ENCODE results near the gene NDST1.

NDST1 gene

GRCh38 chr5:150548123-150548522 lies 40.2 kb downstream of the NDST1 start:
- TF ChIP-seq CTBP1 (IDR thresholded peaks at IDR 0.05; ENCODE audit: borderline replicate concordance) (no peak), TARDBP (IDR thresholded peaks at IDR 0.05) (no peak), SUZ12 (IDR thresholded peaks at IDR 0.05) (no peak), NFRKB (IDR thresholded peaks at IDR 0.05) (no peak), FOXM1 (IDR thresholded peaks at IDR 0.05; ENCODE audit: borderline replicate concordance) (no peak), LEF1 (IDR thresholded peaks at IDR 0.05; ENCODE audit: borderline replicate concordance) (no peak), ZNF384 (IDR thresholded peaks at IDR 0.05) (no peak), FOXK2 (IDR thresholded peaks at IDR 0.05) (no peak), HDGF (IDR thresholded peaks at IDR 0.05; ENCODE audit: borderline replicate concordance) (no peak), L3MBTL2 (conservative IDR thresholded peaks at IDR 0.05) (no peak)
- ChIA-PET POLR2A (no interaction called here), CTCF (interaction anchor here (0.9 kb wide), 1 partner anchor 12 kb away, joined by 3 read pairs; no protein-coding TSS in a partner anchor)
- DNase-seq (ENCODE audit: extremely low spot score): no peak

- TF ChIP-seq L3MBTL2 (conservative IDR thresholded peaks at IDR 0.05): no peak
- no peak for TF ChIP-seq HDGF (IDR thresholded peaks at IDR 0.05; ENCODE audit: borderline replicate concordance)
- TF ChIP-seq FOXK2 (IDR thresholded peaks at IDR 0.05): no peak
- no peak for TF ChIP-seq ARNT (IDR thresholded peaks at IDR 0.05)
- TF ChIP-seq ELF4 (IDR thresholded peaks at IDR 0.05): no peak
- TF ChIP-seq PKNOX1 (IDR thresholded peaks at IDR 0.05): no peak
- no peak for TF ChIP-seq BHLHE40 (IDR thresholded peaks at IDR 0.05; ENCODE audit: borderline replicate concordance)
- no peak for TF ChIP-seq NFRKB (IDR thresholded peaks at IDR 0.05)
- TF ChIP-seq CTBP1 (IDR thresholded peaks at IDR 0.05; ENCODE audit: borderline replicate concordance): no peak
- no peak for TF ChIP-seq LEF1 (IDR thresholded peaks at IDR 0.05; ENCODE audit: borderline replicate concordance)
- no peak for TF ChIP-seq ZNF384 (IDR thresholded peaks at IDR 0.05)
- TF ChIP-seq SP1 (IDR thresholded peaks at IDR 0.05): no peak
- TF ChIP-seq TARDBP (IDR thresholded peaks at IDR 0.05): no peak
- TF ChIP-seq FOXM1 (IDR thresholded peaks at IDR 0.05; ENCODE audit: borderline replicate concordance): no peak
- TF ChIP-seq FOXA1 (IDR thresholded peaks at IDR 0.05): no peak
- no peak for TF ChIP-seq SUZ12 (IDR thresholded peaks at IDR 0.05)
- DNase-seq (ENCODE audit: extremely low spot score): no peak
- ChIA-PET POLR2A (no interaction called here), CTCF (interaction anchor here (1.0 kb wide), 1 partner anchor 92 kb away, joined by 4 read pairs; no protein-coding TSS in a partner anchor)
Measured at GRCh38 chr5:150549735-150550134, 41.8 kb downstream of the NDST1 start.

- CTCF ChIA-PET: no interaction called here
- TF ChIP-seq TARDBP (IDR thresholded peaks at IDR 0.05) (no peak), L3MBTL2 (conservative IDR thresholded peaks at IDR 0.05) (no peak)
- no peak for DNase-seq (ENCODE audit: extremely low spot score)
- POLR2A ChIA-PET: no interaction called here
Measured at GRCh38 chr5:150550286-150550685, 42.4 kb downstream of the NDST1 start.

GRCh38 chr5:150551066-150551465 lies 43.1 kb downstream of the NDST1 start:
- ChIA-PET CTCF (no interaction called here), POLR2A (no interaction called here)
- TF ChIP-seq HDGF (IDR thresholded peaks at IDR 0.05; ENCODE audit: borderline replicate concordance) (no peak), FOXA1 (IDR thresholded peaks at IDR 0.05) (no peak), FOXM1 (IDR thresholded peaks at IDR 0.05; ENCODE audit: borderline replicate concordance) (no peak), SP1 (IDR thresholded peaks at IDR 0.05) (no peak), ZNF384 (IDR thresholded peaks at IDR 0.05) (no peak), PKNOX1 (IDR thresholded peaks at IDR 0.05) (no peak), ARNT (IDR thresholded peaks at IDR 0.05) (no peak), ELF4 (IDR thresholded peaks at IDR 0.05) (no peak), CTBP1 (IDR thresholded peaks at IDR 0.05; ENCODE audit: borderline replicate concordance) (no peak), L3MBTL2 (conservative IDR thresholded peaks at IDR 0.05) (no peak), FOXK2 (IDR thresholded peaks at IDR 0.05) (no peak), TARDBP (IDR thresholded peaks at IDR 0.05) (no peak), LEF1 (IDR thresholded peaks at IDR 0.05; ENCODE audit: borderline replicate concordance) (no peak), SUZ12 (IDR thresholded peaks at IDR 0.05) (no peak), BHLHE40 (IDR thresholded peaks at IDR 0.05; ENCODE audit: borderline replicate concordance) (no peak), NFRKB (IDR thresholded peaks at IDR 0.05) (no peak)
- no peak for DNase-seq (ENCODE audit: extremely low spot score)

GRCh38 chr5:150553402-150553801 lies 45.5 kb downstream of the NDST1 start:
- TF ChIP-seq PKNOX1 (IDR thresholded peaks at IDR 0.05): no peak
- TF ChIP-seq L3MBTL2 (conservative IDR thresholded peaks at IDR 0.05): no peak
- TF ChIP-seq ELF4 (IDR thresholded peaks at IDR 0.05): no peak
- TF ChIP-seq ZNF384 (IDR thresholded peaks at IDR 0.05): no peak
- TF ChIP-seq ARNT (IDR thresholded peaks at IDR 0.05): no peak
- TF ChIP-seq SUZ12 (IDR thresholded peaks at IDR 0.05): no peak
- TF ChIP-seq HDGF (IDR thresholded peaks at IDR 0.05; ENCODE audit: borderline replicate concordance): no peak
- no peak for TF ChIP-seq SP1 (IDR thresholded peaks at IDR 0.05)
- TF ChIP-seq FOXK2 (IDR thresholded peaks at IDR 0.05): no peak
- TF ChIP-seq TARDBP (IDR thresholded peaks at IDR 0.05): no peak
- no peak for TF ChIP-seq FOXA1 (IDR thresholded peaks at IDR 0.05)
- TF ChIP-seq BHLHE40 (IDR thresholded peaks at IDR 0.05; ENCODE audit: borderline replicate concordance): no peak
- no peak for TF ChIP-seq LEF1 (IDR thresholded peaks at IDR 0.05; ENCODE audit: borderline replicate concordance)
- no peak for TF ChIP-seq NFRKB (IDR thresholded peaks at IDR 0.05)
- no peak for DNase-seq (ENCODE audit: extremely low spot score)
- ChIA-PET POLR2A (interaction anchor here (1.2 kb wide), 1 partner anchor 148 kb away, joined by 4 read pairs; the partner anchor contains the start of gene RBM22), CTCF (interaction anchor here (0.6 to 2.3 kb wide), 2 partner anchors 8 to 21 kb away, joined by 3 to 6 read pairs; no protein-coding TSS in a partner anchor)

GRCh38 chr5:150553911-150554310 lies 46.0 kb downstream of the NDST1 start:
- CTCF ChIA-PET: interaction anchor here (2.3 kb wide), 1 partner anchor 9 kb away, joined by 6 read pairs; no protein-coding TSS in a partner anchor
- POLR2A ChIA-PET: interaction anchor here (1.2 kb wide), 1 partner anchor 147 kb away, joined by 4 read pairs; the partner anchor contains the start of gene RBM22
- TF ChIP-seq SP1 (IDR thresholded peaks at IDR 0.05) (no peak), ELF4 (IDR thresholded peaks at IDR 0.05) (no peak), HDGF (IDR thresholded peaks at IDR 0.05; ENCODE audit: borderline replicate concordance) (no peak), L3MBTL2 (conservative IDR thresholded peaks at IDR 0.05) (no peak), PKNOX1 (IDR thresholded peaks at IDR 0.05) (no peak), NFRKB (IDR thresholded peaks at IDR 0.05) (no peak), CTBP1 (IDR thresholded peaks at IDR 0.05; ENCODE audit: borderline replicate concordance) (no peak), LEF1 (IDR thresholded peaks at IDR 0.05; ENCODE audit: borderline replicate concordance) (no peak), BHLHE40 (IDR thresholded peaks at IDR 0.05; ENCODE audit: borderline replicate concordance) (no peak), FOXA1 (IDR thresholded peaks at IDR 0.05) (no peak), TARDBP (IDR thresholded peaks at IDR 0.05) (no peak), FOXK2 (IDR thresholded peaks at IDR 0.05) (no peak), SUZ12 (IDR thresholded peaks at IDR 0.05) (no peak), ZNF384 (IDR thresholded peaks at IDR 0.05) (no peak), FOXM1 (IDR thresholded peaks at IDR 0.05; ENCODE audit: borderline replicate concordance) (no peak)

More at GRCh38 chr5:150553911-150554310, 46.0 kb downstream of the NDST1 start:
- DNase-seq (ENCODE audit: extremely low spot score): no peak

Data from HEK293T (cell line).